Brain pericyte (primary cell): ENCODE results near the gene RNF34.
"Not testable (repeated sequence)": the region's sequence is repeated elsewhere in the genome, so short reads cannot be mapped to it uniquely, and the experiment has no call there.

ENCODE experiments used
- DNase-seq: peaks from one replicate; pipeline ENCODE4 v3.0.0-alpha.2; 2012; ENCODE audit warnings: low read depth, low spot score

The RNF34 gene

GRCh38 chr12:121399391-121400331, at the start of gene RNF34:
Gene RNF34, plus strand, starts transcription at chr12:121400118. Its CDS starts 95 bp downstream, at chr12:121400213.
- DNase-seq: peak; percentile 92

- peak; percentile 94 for DNase-seq
Observed at GRCh38 chr12:121351820-121352681, 47.9 kb upstream of the RNF34 start, which contains the start of gene ANAPC5. Gene ANAPC5, minus strand, starts transcription at chr12:121352411. Its CDS starts 71 bp downstream, at chr12:121352340.

GRCh38 chr12:121352682-121353018, 47.3 kb upstream of the RNF34 start:
- DNase-seq: no peak

GRCh38 chr12:121355818-121356217, 44.1 kb upstream of the RNF34 start:
- DNase-seq: no peak

- DNase-seq: no peak
Observed at GRCh38 chr12:121356657-121357056, 43.3 kb upstream of the RNF34 start.

GRCh38 chr12:121357331-121357730, 42.6 kb upstream of the RNF34 start:
- DNase-seq: no peak

- DNase-seq: no peak
Observed at GRCh38 chr12:121358073-121358472, 41.8 kb upstream of the RNF34 start.

GRCh38 chr12:121364683-121365121, 35.2 kb upstream of the RNF34 start:
- DNase-seq: no peak

- no peak for DNase-seq
Observed at GRCh38 chr12:121365416-121366062, 34.4 kb upstream of the RNF34 start.

- no peak for DNase-seq
Observed at GRCh38 chr12:121366063-121366459, 33.9 kb upstream of the RNF34 start.

GRCh38 chr12:121371404-121371803, 28.5 kb upstream of the RNF34 start:
- DNase-seq: no peak

GRCh38 chr12:121373755-121374154, 26.2 kb upstream of the RNF34 start:
- DNase-seq: no peak

GRCh38 chr12:121374336-121374735, 25.6 kb upstream of the RNF34 start:
- DNase-seq: not testable (repeated sequence)

- DNase-seq: not testable (repeated sequence)
Observed at GRCh38 chr12:121374945-121375584, 24.9 kb upstream of the RNF34 start.

- DNase-seq: no peak
Observed at GRCh38 chr12:121376754-121377697, 22.9 kb upstream of the RNF34 start.

GRCh38 chr12:121378736-121379135, 21.2 kb upstream of the RNF34 start:
- DNase-seq: no peak

- DNase-seq: no peak
Observed at GRCh38 chr12:121379945-121380344, 20.0 kb upstream of the RNF34 start.

- DNase-seq: no peak
Observed at GRCh38 chr12:121383601-121384021, 16.3 kb upstream of the RNF34 start.

GRCh38 chr12:121384891-121385290, 15.0 kb upstream of the RNF34 start:
- DNase-seq: not testable (repeated sequence)

GRCh38 chr12:121388421-121388981, 11.4 kb upstream of the RNF34 start:
- no peak for DNase-seq
